Measurements from ENCODE around the gene PDLIM3.

GRCh38 chr4:185542626-185543315 lies 7.5 kb upstream of the PDLIM3 start:
- TF ChIP-seq CTCF (conservative IDR thresholded peaks at IDR 0.05 in 1 of 2, IDR thresholded peaks at IDR 0.05 in 1 of 2; ENCODE audit: extremely low read depth in 1 of 2, insufficient read depth in 1 of 2, low read depth in 1 of 2, low read length in 2 of 2) (no peak), EZH2 (IDR thresholded peaks at IDR 0.05; ENCODE audit: borderline replicate concordance, low read length) (no peak)

Data from mammary epithelial cell (primary cell).